Measurements from ENCODE around the gene SEMA3C.

GRCh38 chr7:80921130-80921529, 2.3 kb upstream of the SEMA3C start:
- TF ChIP-seq CTCF (IDR thresholded peaks at IDR 0.05; ENCODE audit: low read depth, low read length, poor library complexity, severe bottlenecking) (no peak), EZH2phosphoT487 (IDR thresholded peaks at IDR 0.05; ENCODE audit: borderline replicate concordance, low read length) (no peak)

All from DOHH2 (cell line).